CD4-positive, alpha-beta T cell (primary cell): ENCODE results near the gene SRRM5. TPM values are rescaled to one million over a fixed set of nuclear protein-coding genes. Genes with fewer than 3 reads are reported as not detected.

Experiments
- ATAC-seq: fragments of 200-7000 bp; cut with Tn5 transposase; one replicate; pipeline ENCODE4 v1.10.0; 2022; ENCODE audit warnings: mild to moderate bottlenecking; ENCODE audit not compliant: poor library complexity
- CTCF ChIA-PET: fragments of 350-600 bp; sonication (Branson Sonifier 250); formaldehyde crosslinking; loops from one replicate; lab custom pipeline; 2021; ENCODE audit warnings: antibody characterized with exemption, inconsistent platforms; lab: Charles Lee
- POLR2A ChIA-PET: fragments of 350-600 bp; sonication (Branson Sonifier 250); formaldehyde crosslinking; loops from one replicate; lab custom pipeline; 2021; ENCODE audit warnings: antibody characterized with exemption, inconsistent platforms; lab: Charles Lee
- DNase-seq, 14 experiments: peaks; one replicate each; pipeline ENCODE4 v3.0.0-alpha.2; 2013 to 2020; ENCODE audit warnings: mixed read lengths in 2 of 14
- H3K27ac ChIP-seq, 2 donors: one replicate each; pipeline versions ENCODE4 v1.5.1 to v1.7.0; 2013; ENCODE audit warnings: low read length in 2 of 2, low read depth in 1 of 2, mild to moderate bottlenecking in 1 of 2
- H3K27me3 ChIP-seq, 2 experiments: 1 replicate in 1 of 2; 2 replicates in 1 of 2; pipeline versions ENCODE4 v1.6.1 to v1.7.0; 2013; ENCODE audit warnings: low read length in 2 of 2, control low read depth in 1 of 2, mild to moderate bottlenecking in 1 of 2, moderate library complexity in 1 of 2; ENCODE audit not compliant: insufficient read depth in 2 of 2, control insufficient read depth in 1 of 2
- H3K36me3 ChIP-seq: one replicate; pipeline ENCODE4 v1.6.1; 2013; ENCODE audit warnings: low read length, control low read depth; ENCODE audit not compliant: insufficient read depth
- H3K4me1 ChIP-seq: one replicate; pipeline ENCODE4 v1.6.1; 2013; ENCODE audit warnings: low read length, control low read depth; ENCODE audit not compliant: insufficient read depth
- H3K4me3 ChIP-seq: one replicate; pipeline ENCODE4 v1.5.1; 2013; ENCODE audit warnings: mild to moderate bottlenecking, low read length, moderate library complexity
- H3K9me3 ChIP-seq, 2 experiments: 1 replicate in 1 of 2; 2 replicates in 1 of 2; pipeline versions ENCODE4 v1.6.1 to v1.7.0; 2013; ENCODE audit warnings: low read length in 2 of 2, mild to moderate bottlenecking in 2 of 2, control low read depth in 1 of 2, moderate library complexity in 1 of 2; ENCODE audit not compliant: control insufficient read depth in 1 of 2, insufficient read depth in 1 of 2
- H3K27ac Mint-ChIP-seq: one replicate; pipeline ENCODE4 v1.8.0; 2020; ENCODE audit warnings: mixed read lengths
- H3K27me3 Mint-ChIP-seq: one replicate; pipeline ENCODE4 v1.8.0; 2021; ENCODE audit warnings: mixed read lengths
- H3K36me3 Mint-ChIP-seq: one replicate; pipeline ENCODE4 v1.8.0; 2021; ENCODE audit warnings: low read depth, mixed read lengths
- H3K4me1 Mint-ChIP-seq: one replicate; pipeline ENCODE4 v1.8.0; 2021; ENCODE audit warnings: low read depth, mixed read lengths
- H3K4me3 Mint-ChIP-seq: one replicate; pipeline ENCODE4 v1.8.0; 2020; ENCODE audit warnings: mild to moderate bottlenecking, mixed read lengths
- H3K9me3 Mint-ChIP-seq: one replicate; pipeline ENCODE4 v1.8.0; 2020; ENCODE audit warnings: mixed read lengths
- CTCF ChIP-seq: fragments of 200-600 bp; IDR thresholded peaks from one replicate; pipeline ENCODE4 v1.8.0; 2022; ENCODE audit warnings: antibody characterized with exemption, mild to moderate bottlenecking
- intact Hi-C, 2 experiments: fragments of 100-400 bp; cut with DNase I in 1 of 2; cut with micrococcal nuclease in 1 of 2; formaldehyde crosslinking; loops; one replicate each; pipeline versions ENCODE4 v1.15.1 to v1.9.0; 2023 to 2025; cut with DNase I, micrococcal nuclease
- total RNA-seq, 174 experiments: library from RNA in 2 of 174; stranded (reverse) in 2 of 174; gene quantifications; one replicate each; pipeline ENCODE4 v1.2.3 and lab custom pipeline; 2021 to 2026

SRRM5 gene
- total RNA-seq, 2 experiments from 2014 or later, result 0.25 to 0.56 TPM

- Histone ChIP-seq H3K27ac (no peak overlapping the region), H3K36me3 (no peaks in the 10 kb centered on the region), H3K27me3 (peaks cover 0 to 6% of the 10 kb centered on the region in 2 experiments), H3K4me1 (peaks cover 31% of the 10 kb centered on the region), H3K9me3 (peaks cover 0 to 4% of the 10 kb centered on the region in 2 experiments), H3K4me3 (no peak overlapping the region)
- CTCF ChIA-PET, result no interaction called here
- POLR2A ChIA-PET, result no interaction called here
- DNase-seq (peak in 2 of 14 experiments; percentile 18 to 45), ATAC-seq (no peak)
- no peaks in the 10 kb centered on the region for H3K9me3 Mint-ChIP-seq
- H3K4me1 Mint-ChIP-seq, result peaks cover 45% of the 10 kb centered on the region
- H3K27ac Mint-ChIP-seq, result peak overlapping the region; percentile 51
- H3K4me3 Mint-ChIP-seq, result peak overlapping the region; percentile 67
- H3K27me3 Mint-ChIP-seq, result peaks cover 7% of the 10 kb centered on the region
- H3K36me3 Mint-ChIP-seq, result peaks cover 5% of the 10 kb centered on the region
- intact Hi-C loops, result no loop called here
- no peak for TF ChIP-seq CTCF
Observed at GRCh38 chr19:43623889-43624670, 12.2 kb downstream of the SRRM5 start.

- DNase-seq, result peak; percentile 72 to 93 (median 86)
- H3K9me3 Mint-ChIP-seq, result no peaks in the 10 kb centered on the region
- Histone ChIP-seq H3K4me3 (no peak overlapping the region), H3K27me3 (peaks cover 0 to 6% of the 10 kb centered on the region in 2 experiments), H3K36me3 (no peaks in the 10 kb centered on the region), H3K9me3 (peaks cover 0 to 4% of the 10 kb centered on the region in 2 experiments), H3K4me1 (peaks cover 27% of the 10 kb centered on the region), H3K27ac (no peak overlapping the region)
- no peaks in the 10 kb centered on the region for H3K36me3 Mint-ChIP-seq
- H3K27me3 Mint-ChIP-seq, result peaks cover 7% of the 10 kb centered on the region
- peak; percentile 93 for ATAC-seq
- peak overlapping the region; percentile 51 for H3K27ac Mint-ChIP-seq
- CTCF ChIA-PET, result interaction anchor here (0.6 kb wide), 1 partner anchor 30 kb away, joined by 4 read pairs; no protein-coding TSS in a partner anchor
- H3K4me3 Mint-ChIP-seq, result peak overlapping the region; percentile 60
- POLR2A ChIA-PET, result no interaction called here
- TF ChIP-seq CTCF, result peak; percentile 52
- intact Hi-C loops, result loop anchor here in 1 of 2 experiments (1.0 kb wide), 1 partner anchor 70 kb away; no protein-coding TSS in a partner anchor
- peaks cover 37% of the 10 kb centered on the region for H3K4me1 Mint-ChIP-seq
Observed at GRCh38 chr19:43624933-43625332, 13.0 kb downstream of the SRRM5 start.

GRCh38 chr19:43625918-43626579, 14.2 kb downstream of the SRRM5 start:
- no peak overlapping the region for H3K4me3 Mint-ChIP-seq
- Histone ChIP-seq H3K27me3 (peaks cover 0 to 6% of the 10 kb centered on the region in 2 experiments), H3K27ac (no peak overlapping the region), H3K4me3 (no peak overlapping the region), H3K36me3 (no peaks in the 10 kb centered on the region), H3K4me1 (peaks cover 18% of the 10 kb centered on the region), H3K9me3 (peaks cover 0 to 4% of the 10 kb centered on the region in 2 experiments)
- no peak overlapping the region for H3K27ac Mint-ChIP-seq
- CTCF ChIA-PET, result interaction anchor here (1.3 kb wide), 1 partner anchor 71 kb away, joined by 4 read pairs; no protein-coding TSS in a partner anchor
- H3K9me3 Mint-ChIP-seq, result no peaks in the 10 kb centered on the region
- H3K4me1 Mint-ChIP-seq, result peaks cover 27% of the 10 kb centered on the region
- no peak for TF ChIP-seq CTCF
- ATAC-seq (no peak), DNase-seq (peak in 3 of 14 experiments; percentile 22 to 51 (median 35))
- POLR2A ChIA-PET, result interaction anchor here (0.8 to 1.2 kb wide), 2 partner anchors 42 to 128 kb away, joined by 3 to 5 read pairs; no protein-coding TSS in a partner anchor
- peaks cover 7% of the 10 kb centered on the region for H3K27me3 Mint-ChIP-seq
- H3K36me3 Mint-ChIP-seq, result no peaks in the 10 kb centered on the region
- intact Hi-C loops, result loop anchor here in 1 of 2 experiments (1.0 kb wide), 1 partner anchor 71 kb away; no protein-coding TSS in a partner anchor
